Measurements from ENCODE around the gene TLE1.

- TF ChIP-seq GATA3 (IDR thresholded peaks at IDR 0.05; ENCODE audit: low read depth, low read length) (no peak), GATA2 (IDR thresholded peaks at IDR 0.05; ENCODE audit: low read depth, low read length) (no peak)
These were observed 36.1 kb downstream of the TLE1 start for GRCh38 chr9:81653240-81653639.

Measured in SH-SY5Y (cell line).